GM13976 (cell line): ENCODE measurements around the gene ZNF483.

Source experiments
- DNase-seq: peaks from one replicate; pipeline ENCODE4 v3.0.0; 2012; ENCODE audit warnings: low spot score
- CTCF ChIP-seq: IDR thresholded peaks from 2 replicates; pipeline ENCODE4 v1.5.1; 2012; ENCODE audit warnings: borderline replicate concordance, mild to moderate bottlenecking; ENCODE audit not compliant: insufficient read depth; ENCODE audit errors: extremely low read depth, missing control alignments, control extremely low read depth
- in situ Hi-C: fragments of 300-500 bp; cut with MboI; formaldehyde crosslinking; loops from one replicate; pipeline ENCODE4 v1.12.0; 2022; ENCODE audit warnings: low sequenced_read_pairs, mixed read lengths, inconsistent platforms; ENCODE audit not compliant: unreplicated experiment

The ZNF483 gene

DNA sequence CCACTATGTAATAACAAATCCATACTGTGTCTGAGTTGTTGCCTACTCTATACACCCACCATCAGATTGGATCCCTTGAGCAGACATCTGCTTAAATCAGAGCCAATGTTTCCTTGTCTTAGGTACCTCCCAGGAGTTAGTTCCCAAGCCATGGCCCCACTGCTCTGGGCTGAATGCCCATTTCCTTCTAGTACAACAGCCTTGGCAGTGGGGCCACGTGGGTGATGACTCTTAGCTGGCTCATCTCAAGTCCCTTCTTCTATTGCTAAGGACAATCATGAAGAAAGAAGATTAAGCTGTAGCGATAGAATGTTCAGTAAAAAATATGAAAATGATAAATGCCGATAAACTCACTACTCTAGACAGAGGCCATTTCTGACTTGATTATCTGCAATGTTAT, 57.9 kb downstream of the ZNF483 start:
- no peak for TF ChIP-seq CTCF
- DNase-seq: no peak
- in situ Hi-C loops: no loop called here

- no peak for DNase-seq
- in situ Hi-C loops: no loop called here
- TF ChIP-seq CTCF: no peak
These were observed 61.4 kb downstream of the ZNF483 start for GRCh38 chr9:111586378-111586777.

DNA sequence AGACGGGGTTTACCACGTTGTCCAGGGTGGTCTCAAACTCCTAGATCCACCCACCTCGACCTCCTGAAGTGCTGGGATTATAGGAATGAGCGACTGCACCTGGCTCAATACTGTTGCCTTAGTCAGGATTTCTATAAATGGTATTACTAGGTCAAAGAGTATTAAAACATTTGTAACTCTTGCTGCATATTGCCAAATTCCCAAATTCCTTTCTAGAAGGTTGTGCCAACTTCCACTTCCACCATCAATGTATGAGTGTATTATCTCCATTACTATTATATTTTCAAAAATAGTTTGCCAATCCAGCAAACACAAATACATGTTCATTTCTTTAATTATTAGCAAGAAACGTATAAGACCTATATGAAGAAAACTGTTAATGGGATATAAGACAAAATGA, 63.9 kb downstream of the ZNF483 start:
- TF ChIP-seq CTCF: no peak
- no peak for DNase-seq
- in situ Hi-C loops: no loop called here

GRCh38 chr9:111597852-111598732, 73.1 kb downstream of the ZNF483 start:
- DNase-seq: peak; percentile 66
- peak; percentile 61 for TF ChIP-seq CTCF
- in situ Hi-C loops: no loop called here

DNA sequence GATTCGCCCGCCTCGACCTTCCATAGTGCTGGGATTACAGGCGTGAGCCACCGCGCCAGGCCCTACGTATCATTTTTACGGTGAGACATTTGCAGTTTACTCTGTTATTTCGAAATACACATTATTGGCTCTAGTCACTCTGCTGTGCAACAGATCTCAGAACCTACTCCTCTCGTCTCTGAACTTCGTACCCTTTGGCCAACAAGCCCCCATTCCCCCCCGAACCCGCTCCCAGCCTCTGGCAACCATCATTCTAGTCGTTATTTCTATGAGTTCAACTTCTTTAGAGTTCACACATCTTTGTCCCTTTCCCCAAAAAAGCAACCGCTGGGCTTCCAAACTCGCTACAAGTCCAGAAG, 73.7 kb downstream of the ZNF483 start:
- peak; percentile 41 for DNase-seq

DNA sequence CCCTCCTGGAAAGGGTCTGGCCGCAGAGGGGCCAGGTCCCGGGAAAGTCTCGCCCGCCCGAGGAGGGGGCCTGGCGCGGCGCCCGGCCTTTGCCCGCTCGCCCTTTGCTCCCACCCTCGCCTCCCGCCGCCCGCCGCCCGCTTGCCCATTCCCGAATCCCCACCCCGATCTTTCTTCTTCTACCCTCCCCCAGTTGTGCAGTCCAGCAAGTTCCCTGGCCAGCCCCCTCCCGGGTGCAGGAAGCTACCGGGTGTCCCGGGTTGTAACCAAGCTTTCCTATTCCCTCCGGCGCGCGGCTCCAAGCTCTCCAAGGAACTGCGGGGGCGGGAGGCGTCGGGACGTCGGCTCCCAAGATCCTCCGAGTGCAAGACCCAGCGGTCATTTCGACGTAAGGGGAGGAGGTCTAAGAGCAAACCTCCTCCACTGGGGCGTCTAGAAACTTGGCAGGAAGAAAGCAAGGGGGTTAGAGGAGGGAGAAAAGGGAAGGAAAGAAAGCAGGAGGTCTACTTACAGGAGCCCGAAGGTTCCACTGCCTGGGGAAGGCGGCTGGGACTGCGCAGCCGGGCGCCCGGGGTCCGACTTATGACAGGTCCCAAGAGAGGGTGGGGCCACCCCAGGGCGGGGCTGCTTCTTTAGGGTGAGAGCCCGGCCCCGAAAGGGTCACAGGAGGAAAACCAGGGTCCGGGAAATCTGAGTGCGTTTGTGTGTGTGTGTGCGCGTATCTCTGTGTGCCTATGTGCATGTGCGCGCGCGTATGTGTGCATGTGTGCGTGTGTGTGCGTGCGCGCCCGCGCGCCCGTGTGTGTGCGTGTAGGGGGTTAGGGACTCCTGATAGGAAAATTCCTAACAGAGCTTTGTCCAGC, 74.3 kb downstream of the ZNF483 start, which contains the start of gene PTGR1:
Gene PTGR1, minus strand, starts transcription at position 556 of the 863 bp plus-strand sequence. CDS start 2,225 bp downstream, outside the sequence.
- no peak for TF ChIP-seq CTCF
- in situ Hi-C loops: no loop called here
- peak; percentile 71 for DNase-seq

More for the DNA sequence above, 73.7 kb downstream of the ZNF483 start:
- TF ChIP-seq CTCF: no peak
- in situ Hi-C loops: no loop called here
